Caco-2 (cell line): ENCODE data around the gene PLIN5. TPM values are rescaled to one million over a fixed set of nuclear protein-coding genes. Genes with fewer than 3 reads are reported as not detected.

Experiments
- BruUV-seq: library from RNA; stranded (reverse); fragments of 400-500 nt; replicated peaks from 2 replicates; lab custom pipeline; 2021; lab: Mats Ljungman, UMichigan
- CTCF ChIA-PET: fragments of 300-600 bp; sonication (Branson Sonifier 250); formaldehyde crosslinking; loops from one replicate; lab custom pipeline; 2022; ENCODE audit warnings: antibody characterized with exemption; lab: Charles Lee
- POLR2A ChIA-PET: fragments of 300-600 bp; sonication (Branson Sonifier 250); formaldehyde crosslinking; loops from one replicate; lab custom pipeline; 2022; ENCODE audit warnings: antibody characterized with exemption; lab: Charles Lee
- DNase-seq, 2 experiments: peaks; one replicate each; pipeline versions ENCODE4 v3.0.0 to v3.0.0-alpha.2; 2020 to 2022
- H3K27me3 ChIP-seq: replicated peaks from 2 replicates; pipeline ENCODE4 v1.6.0; 2011; ENCODE audit warnings: low read length; ENCODE audit not compliant: control insufficient read depth, insufficient read depth
- H3K36me3 ChIP-seq: 2 replicates; pipeline ENCODE4 v1.5.1; 2011; ENCODE audit warnings: low read length; ENCODE audit not compliant: control insufficient read depth, insufficient read depth
- H3K4me1 ChIP-seq: fragments of 250-450 bp; sonication (Bioruptor Pico); 2 replicates; pipeline ENCODE4 v1.5.1; 2020; ENCODE audit warnings: mild to moderate bottlenecking
- H3K4me3 ChIP-seq: 2 replicates; pipeline ENCODE4 v1.5.1; 2011; ENCODE audit warnings: low read depth, mild to moderate bottlenecking, control low read depth, low read length
- H3K9me3 ChIP-seq: fragments of 250-450 bp; sonication (Bioruptor Pico); 2 replicates; pipeline ENCODE4 v1.5.1; 2020; ENCODE audit warnings: mild to moderate bottlenecking, moderate library complexity
- H3K27ac Mint-ChIP-seq: one replicate; pipeline ENCODE4 v1.8.0; 2022; ENCODE audit warnings: mixed read lengths; ENCODE audit not compliant: unreplicated experiment
- H3K27me3 Mint-ChIP-seq: one replicate; pipeline ENCODE4 v1.8.0; 2022; ENCODE audit warnings: mixed read lengths; ENCODE audit not compliant: insufficient read depth, unreplicated experiment
- H3K36me3 Mint-ChIP-seq: one replicate; pipeline ENCODE4 v1.8.0; 2022; ENCODE audit warnings: mild to moderate bottlenecking, mixed read lengths; ENCODE audit not compliant: insufficient read depth, unreplicated experiment
- H3K4me1 Mint-ChIP-seq: one replicate; pipeline ENCODE4 v1.8.0; 2022; ENCODE audit warnings: low read depth, mixed read lengths; ENCODE audit not compliant: unreplicated experiment
- H3K4me3 Mint-ChIP-seq: one replicate; pipeline ENCODE4 v1.8.0; 2022; ENCODE audit warnings: mild to moderate bottlenecking, moderate library complexity, mixed read lengths; ENCODE audit not compliant: unreplicated experiment
- H3K9me3 Mint-ChIP-seq: one replicate; pipeline ENCODE4 v1.8.0; 2022; ENCODE audit warnings: mixed read lengths; ENCODE audit not compliant: unreplicated experiment
- CTCF ChIP-seq, 2 experiments: fragments of 200-600 bp in 1 of 2; IDR thresholded peaks; 1 replicate in 1 of 2; 2 replicates in 1 of 2; pipeline versions ENCODE4 v1.5.1 to v1.8.0; 2011 to 2022; ENCODE audit warnings: antibody characterized with exemption in 1 of 2, control low read depth in 1 of 2, inconsistent platforms in 1 of 2, low read depth in 1 of 2, low read length in 1 of 2, mild to moderate bottlenecking in 1 of 2, moderate library complexity in 1 of 2; ENCODE audit not compliant: insufficient read depth in 1 of 2, severe bottlenecking in 1 of 2, unreplicated experiment in 1 of 2
- intact Hi-C: fragments of 100-400 bp; cut with micrococcal nuclease; formaldehyde crosslinking; loops from one replicate; pipeline ENCODE4 v1.10.0; 2022; ENCODE audit not compliant: unreplicated experiment
- total RNA-seq: library from RNA; stranded (reverse); gene quantifications from 2 replicates; pipeline ENCODE4 v1.2.3, GENCODE V29; 2022

Gene PLIN5
- total RNA-seq, 1 experiment from 2014 or later = 0.73 TPM

- intact Hi-C loops = no loop called here
- H3K9me3 Mint-ChIP-seq = no peaks in the 10 kb centered on the region
- no peak for DNase-seq
- ChIA-PET POLR2A (no interaction called here), CTCF (interaction anchor here (0.9 kb wide), 1 partner anchor 9 kb away, joined by 3 read pairs; no protein-coding TSS in a partner anchor)
- no peaks in the 10 kb centered on the region for H3K4me1 Mint-ChIP-seq
- H3K36me3 ChIP-seq = no peaks in the 10 kb centered on the region
- H3K4me3 ChIP-seq = no peak overlapping the region
- no TSS peak for BruUV-seq
- no peak overlapping the region for H3K4me3 Mint-ChIP-seq
- TF ChIP-seq CTCF (IDR thresholded peaks at IDR 0.05; ENCODE audit: insufficient read depth in 1 of 2, low read depth in 1 of 2, low read length in 1 of 2, severe bottlenecking in 1 of 2, unreplicated experiment in 1 of 2) = no peak
- no peak overlapping the region for H3K27ac Mint-ChIP-seq
- no peaks in the 10 kb centered on the region for H3K9me3 ChIP-seq
- H3K4me1 ChIP-seq = no peaks in the 10 kb centered on the region
- H3K36me3 Mint-ChIP-seq = peaks cover 41% of the 10 kb centered on the region
- no peaks in the 10 kb centered on the region for H3K27me3 Mint-ChIP-seq
- H3K27me3 ChIP-seq = no peaks in the 10 kb centered on the region
Observed at GRCh38 chr19:4504891-4505569, 30.0 kb downstream of the PLIN5 start.

- Histone ChIP-seq H3K27me3 (no peaks in the 10 kb centered on the region), H3K4me3 (no peak overlapping the region), H3K36me3 (no peaks in the 10 kb centered on the region), H3K4me1 (no peaks in the 10 kb centered on the region), H3K9me3 (no peaks in the 10 kb centered on the region)
- Mint-ChIP-seq H3K4me3 (no peak overlapping the region), H3K36me3 (peaks cover 44% of the 10 kb centered on the region), H3K9me3 (no peaks in the 10 kb centered on the region), H3K27me3 (no peaks in the 10 kb centered on the region), H3K27ac (no peak overlapping the region), H3K4me1 (no peaks in the 10 kb centered on the region)
- TF ChIP-seq CTCF (IDR thresholded peaks at IDR 0.05; ENCODE audit: insufficient read depth in 1 of 2, low read depth in 1 of 2, low read length in 1 of 2, severe bottlenecking in 1 of 2, unreplicated experiment in 1 of 2) = no peak
- CTCF ChIA-PET = interaction anchor here (0.9 kb wide), 1 partner anchor 10 kb away, joined by 3 read pairs; no protein-coding TSS in a partner anchor
- intact Hi-C loops = no loop called here
- POLR2A ChIA-PET = no interaction called here
- BruUV-seq = no TSS peak
- DNase-seq = no peak
Observed at GRCh38 chr19:4504297-4504701, 30.7 kb downstream of the PLIN5 start.

- Histone ChIP-seq H3K27me3 (no peaks in the 10 kb centered on the region), H3K4me3 (no peak overlapping the region), H3K4me1 (no peaks in the 10 kb centered on the region), H3K9me3 (no peaks in the 10 kb centered on the region), H3K36me3 (no peaks in the 10 kb centered on the region)
- Mint-ChIP-seq H3K9me3 (no peaks in the 10 kb centered on the region), H3K36me3 (peaks cover 42% of the 10 kb centered on the region), H3K4me3 (no peak overlapping the region), H3K27me3 (no peaks in the 10 kb centered on the region), H3K27ac (no peak overlapping the region), H3K4me1 (no peaks in the 10 kb centered on the region)
- CTCF ChIA-PET = no interaction called here
- intact Hi-C loops = no loop called here
- BruUV-seq = no TSS peak
- no peak for DNase-seq
- POLR2A ChIA-PET = no interaction called here
- TF ChIP-seq CTCF (IDR thresholded peaks at IDR 0.05; ENCODE audit: insufficient read depth in 1 of 2, low read depth in 1 of 2, low read length in 1 of 2, severe bottlenecking in 1 of 2, unreplicated experiment in 1 of 2) = no peak
Observed at GRCh38 chr19:4503825-4504170, 31.2 kb downstream of the PLIN5 start.
